Measurements from ENCODE around the gene PSEN2.
"Not testable (repeated sequence)": the region's sequence is repeated elsewhere in the genome, so short reads cannot be mapped to it uniquely, and the experiment has no call there.

Gene PSEN2

DNA sequence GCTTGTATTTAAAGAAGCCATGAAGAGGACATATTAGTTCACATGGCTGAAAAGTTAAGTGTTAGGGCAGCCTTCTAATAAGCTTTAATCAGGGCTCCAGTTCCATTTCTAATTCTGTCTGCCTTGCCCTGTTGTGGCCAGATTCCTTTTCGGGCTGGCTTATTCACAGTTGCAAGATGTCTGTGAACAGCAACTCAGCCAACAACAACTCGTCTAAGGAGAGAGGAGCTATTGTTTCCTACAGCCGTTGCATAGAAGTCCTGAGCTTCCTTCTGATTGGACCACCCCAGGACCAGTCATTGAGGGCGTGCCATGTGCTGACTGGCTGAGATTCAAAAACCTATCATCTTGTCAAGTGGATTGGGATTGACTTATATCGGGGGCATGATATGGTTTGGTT, 51.1 kb downstream of the PSEN2 start:
- no peak for DNase-seq

DNA sequence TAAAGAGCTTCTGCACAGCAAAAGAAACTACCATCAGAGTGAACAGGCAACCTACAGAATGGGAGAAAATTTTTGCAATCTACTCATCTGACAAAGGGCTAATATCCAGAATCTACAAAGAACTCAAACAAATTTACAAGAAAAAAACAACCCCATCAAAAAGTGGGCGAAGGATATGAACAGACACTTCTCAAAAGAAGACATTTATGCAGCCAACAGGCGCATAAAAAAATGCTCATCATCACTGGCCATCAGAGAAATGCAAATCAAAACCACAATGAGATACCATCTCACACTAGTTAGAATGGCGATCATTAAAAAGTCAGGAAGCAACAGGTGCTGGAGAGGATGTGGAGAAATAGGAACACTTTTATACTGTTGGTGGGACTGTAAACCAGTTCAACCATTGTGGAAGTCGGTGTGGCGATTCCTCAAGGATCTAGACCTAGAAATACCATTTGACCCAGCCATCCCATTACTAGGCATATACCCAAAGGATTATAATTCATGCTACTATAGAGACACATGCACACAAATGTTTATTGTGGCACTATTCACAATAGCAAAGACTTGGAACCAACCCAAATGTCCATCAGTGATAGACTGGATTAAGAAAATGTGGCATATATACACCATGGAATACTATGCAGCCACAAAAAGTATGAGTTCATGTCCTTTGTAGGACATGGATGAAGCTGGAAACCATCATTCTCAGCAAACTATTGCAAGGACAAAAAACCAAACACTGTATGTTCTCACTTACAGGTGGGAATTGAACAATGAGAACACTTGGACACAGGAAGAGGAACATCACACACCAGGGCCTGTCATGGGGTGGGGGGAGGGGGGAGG, 59.1 kb downstream of the PSEN2 start:
- not testable (repeated sequence) for DNase-seq

DNA sequence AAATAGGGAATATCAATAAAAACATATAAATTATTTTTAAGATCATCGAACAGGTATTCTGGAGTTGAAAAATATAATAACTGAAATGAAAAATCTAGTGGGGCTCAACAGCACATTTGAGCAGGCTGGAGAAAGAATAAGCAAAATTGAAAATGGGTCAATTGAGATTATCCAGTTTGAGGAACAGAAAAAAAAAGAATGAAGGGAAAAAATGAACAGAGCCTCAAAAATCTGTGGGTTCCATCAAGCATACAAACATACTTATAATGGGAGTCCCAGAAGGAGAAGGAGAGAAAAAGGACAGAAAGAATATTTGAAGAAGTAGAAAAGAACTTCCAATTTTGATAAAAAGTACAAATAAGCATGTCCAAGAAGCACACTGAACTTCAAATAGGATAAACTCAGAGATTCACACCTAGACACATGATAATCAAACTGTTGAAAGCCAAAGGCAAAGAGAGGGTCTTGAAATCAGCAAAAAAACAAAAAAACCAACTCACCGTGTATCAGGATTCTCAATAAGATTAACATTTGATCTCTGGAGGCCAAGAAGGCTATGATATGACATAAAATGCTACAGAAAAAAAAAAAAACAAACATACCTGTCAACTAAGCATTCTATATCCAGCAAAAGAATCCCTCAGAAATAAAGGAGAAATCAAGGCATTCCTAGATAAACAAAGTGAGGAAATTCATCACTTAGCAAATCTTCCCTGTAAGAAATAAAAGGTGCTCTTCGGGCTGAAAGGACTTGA, 64.2 kb downstream of the PSEN2 start:
- DNase-seq = no peak

DNA sequence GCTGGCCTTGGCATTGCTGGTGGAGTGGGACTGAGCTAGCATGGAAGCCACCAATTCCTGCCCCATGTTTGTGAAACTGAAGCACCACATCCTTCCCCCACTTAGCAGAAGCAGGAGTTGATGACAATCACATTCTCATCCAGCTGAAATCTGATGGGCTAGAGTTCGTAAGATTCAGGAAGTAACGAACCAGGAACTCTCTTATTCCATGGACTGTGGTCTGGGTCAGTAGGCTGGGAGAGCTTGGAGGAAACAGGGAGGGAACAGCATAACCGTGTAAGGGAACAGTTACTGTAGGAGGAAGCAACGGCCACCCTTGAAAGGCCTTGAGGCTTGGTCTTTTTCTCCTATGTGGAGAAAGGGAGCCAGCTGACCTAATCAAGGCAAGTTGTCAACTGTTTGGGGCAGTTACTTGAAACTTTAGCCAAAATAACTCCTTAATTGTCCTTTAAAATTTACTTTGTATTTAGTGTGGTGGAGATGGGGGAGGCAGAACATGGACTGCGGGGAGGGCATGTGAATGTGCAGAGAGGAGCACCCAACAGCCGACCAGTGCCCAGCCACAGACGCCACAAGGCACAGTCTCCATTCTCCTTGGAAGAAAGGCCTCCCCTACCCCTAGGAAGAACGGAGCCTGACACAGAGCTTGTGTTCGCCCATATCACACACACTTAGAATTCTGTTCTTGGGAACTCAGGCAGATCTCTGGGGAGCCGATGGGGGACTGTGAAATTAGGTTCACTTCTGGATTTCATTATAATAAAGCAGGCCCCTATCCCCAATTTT, 67.7 kb downstream of the PSEN2 start:
- no peak for DNase-seq

DNA sequence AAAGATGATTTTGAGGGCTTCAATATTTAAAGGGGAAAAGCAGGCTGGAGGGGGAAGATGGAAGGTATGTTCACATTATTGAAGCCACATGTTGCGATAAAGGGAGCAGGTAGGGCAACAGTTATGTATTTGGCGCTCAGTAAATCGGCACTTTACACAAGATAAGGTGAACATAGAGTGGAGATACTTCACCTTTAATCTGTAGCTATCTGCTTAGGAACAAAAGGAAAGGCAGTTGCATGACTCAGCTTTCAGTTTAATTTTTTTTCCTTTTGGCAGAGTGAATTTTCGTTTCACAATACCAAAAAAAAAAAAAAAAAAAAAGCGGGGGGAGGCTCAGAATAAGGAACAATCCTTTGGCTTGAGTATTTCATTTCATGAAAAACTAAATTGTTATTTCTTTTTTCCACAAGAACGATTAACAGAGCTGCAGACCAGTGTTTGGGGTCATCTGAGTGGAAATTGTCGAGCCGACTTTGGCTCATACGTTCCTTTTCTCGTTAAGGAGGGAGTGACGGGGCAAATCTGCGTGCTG, 68.6 kb downstream of the PSEN2 start:
- DNase-seq = peak; percentile 46

DNA sequence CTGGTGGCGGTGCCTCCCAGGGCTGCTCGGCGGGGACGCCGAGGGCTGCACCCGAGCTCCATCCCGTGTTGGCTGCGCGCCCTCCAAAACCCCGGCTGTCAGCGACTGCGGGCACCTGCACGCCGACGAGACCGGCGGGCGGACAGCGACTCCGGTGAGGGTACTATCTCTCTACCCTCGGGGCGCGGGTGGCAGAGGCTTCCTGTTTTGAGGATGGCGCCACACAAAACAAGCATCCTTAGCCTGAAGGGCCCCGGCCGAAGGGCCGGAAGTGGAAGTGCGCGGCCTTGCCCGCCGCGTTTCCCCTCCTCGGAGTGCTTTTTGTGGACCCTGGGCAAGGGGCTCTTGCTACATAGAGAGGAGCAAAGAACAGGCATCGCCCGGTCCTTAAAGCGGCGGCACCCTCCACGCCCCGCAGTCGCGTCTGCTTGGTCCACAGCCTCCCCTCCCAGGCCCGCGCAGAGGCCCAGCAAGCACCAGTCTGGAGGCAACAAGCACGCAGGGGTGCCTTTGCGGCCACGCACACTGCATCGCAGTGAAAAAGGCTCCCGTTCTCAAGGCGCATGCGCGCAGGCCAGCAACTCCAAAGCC, 69.1 kb downstream of the PSEN2 start:
- peak; percentile 53 for DNase-seq

DNA sequence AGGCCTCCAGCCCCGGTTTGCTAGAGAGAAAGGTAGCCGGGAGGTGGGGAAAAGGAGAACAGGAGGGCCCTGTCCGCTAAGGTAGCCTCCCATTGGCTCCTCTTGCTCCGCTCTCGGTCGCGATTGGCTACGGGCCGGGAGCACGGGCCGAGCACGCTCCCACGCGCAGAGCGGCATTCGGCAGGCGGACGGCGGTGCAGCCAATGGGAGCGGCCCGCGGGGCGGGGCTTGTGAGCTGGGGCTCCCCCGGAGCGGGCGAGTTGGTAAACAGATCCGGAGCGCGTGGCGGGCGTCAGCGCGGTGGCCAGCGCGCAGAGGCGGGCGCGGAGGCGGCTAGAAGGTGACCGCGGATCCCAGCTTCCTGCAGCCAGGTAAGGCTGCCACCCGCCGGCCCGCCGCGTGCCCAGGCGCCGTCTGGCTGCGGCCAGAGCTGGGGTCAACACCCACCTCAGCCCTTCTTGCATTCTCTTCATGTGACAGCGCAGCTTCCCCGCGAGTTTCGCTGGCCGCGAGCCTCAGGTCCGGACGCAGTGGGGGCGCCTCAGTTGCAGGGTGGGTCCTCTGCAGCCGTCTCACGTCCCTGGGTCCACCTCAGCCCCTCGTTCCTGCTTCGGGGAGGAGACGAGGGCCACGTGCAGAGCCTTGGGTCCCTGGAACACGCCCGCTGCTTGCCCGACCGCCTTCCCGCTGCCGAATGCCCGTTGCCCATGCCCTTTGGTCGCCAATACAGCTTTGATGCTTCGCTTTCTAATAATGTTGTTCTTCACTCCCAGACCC, 69.8 kb downstream of the PSEN2 start, which contains the start of gene COQ8A:
Gene COQ8A, plus strand, starts transcription at position 266 of the 777 bp plus-strand sequence. CDS start 21,092 bp downstream, outside the sequence.
- peak; percentile 99 for DNase-seq

DNA sequence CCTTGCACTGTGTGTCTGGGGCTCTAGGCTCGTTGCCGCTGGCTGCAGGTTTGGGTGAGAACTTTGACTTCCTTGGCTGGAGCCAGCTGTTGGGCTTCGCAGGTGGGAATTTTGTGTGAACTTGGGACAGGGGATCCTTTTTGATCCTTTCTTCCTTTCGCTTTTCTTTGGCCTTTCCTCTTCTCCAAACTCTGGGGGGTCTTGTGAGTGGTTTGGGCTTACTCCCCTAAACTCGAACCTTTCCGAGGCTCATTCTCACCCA, 70.3 kb downstream of the PSEN2 start:
- DNase-seq = no peak

DNA sequence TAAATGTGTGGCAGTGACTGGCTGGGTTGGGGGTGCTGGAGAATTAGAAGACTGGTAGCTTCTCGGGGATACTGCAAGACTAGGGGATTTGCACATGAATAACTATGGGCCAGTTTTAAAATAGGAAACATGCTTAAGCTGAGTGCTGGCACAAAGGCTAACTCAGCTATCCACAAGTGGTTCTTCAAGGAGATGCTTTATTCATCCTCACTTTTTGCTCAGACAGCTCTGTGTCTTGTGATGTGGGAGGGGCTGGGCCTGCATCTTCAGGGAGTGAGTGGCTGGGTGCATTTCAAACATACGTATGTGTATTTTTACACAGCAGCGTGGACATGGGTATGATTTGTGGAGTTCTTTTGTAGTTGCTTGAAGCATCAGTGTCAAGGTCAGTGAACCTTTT, 72.0 kb downstream of the PSEN2 start:
- no peak for DNase-seq

DNA sequence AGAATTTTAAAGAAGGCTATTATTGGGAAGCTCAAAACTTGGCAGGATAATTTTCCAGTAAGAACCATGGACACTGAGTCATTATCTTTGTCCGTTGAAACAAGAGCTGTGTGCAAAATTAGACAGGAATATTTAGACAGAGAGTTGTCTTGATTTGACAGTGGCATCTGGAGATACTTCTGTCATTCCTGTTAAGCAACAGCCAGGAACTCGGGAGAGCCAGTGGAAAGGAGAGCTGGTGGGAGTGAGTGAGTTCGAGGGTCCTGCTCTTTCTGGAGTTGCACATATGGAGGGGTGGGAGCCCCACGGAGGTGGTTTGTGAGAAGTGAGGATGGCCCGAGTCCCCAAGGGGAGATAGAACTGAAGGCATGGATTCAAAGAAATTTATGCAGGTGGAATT, 72.7 kb downstream of the PSEN2 start:
- DNase-seq = no peak

DNA sequence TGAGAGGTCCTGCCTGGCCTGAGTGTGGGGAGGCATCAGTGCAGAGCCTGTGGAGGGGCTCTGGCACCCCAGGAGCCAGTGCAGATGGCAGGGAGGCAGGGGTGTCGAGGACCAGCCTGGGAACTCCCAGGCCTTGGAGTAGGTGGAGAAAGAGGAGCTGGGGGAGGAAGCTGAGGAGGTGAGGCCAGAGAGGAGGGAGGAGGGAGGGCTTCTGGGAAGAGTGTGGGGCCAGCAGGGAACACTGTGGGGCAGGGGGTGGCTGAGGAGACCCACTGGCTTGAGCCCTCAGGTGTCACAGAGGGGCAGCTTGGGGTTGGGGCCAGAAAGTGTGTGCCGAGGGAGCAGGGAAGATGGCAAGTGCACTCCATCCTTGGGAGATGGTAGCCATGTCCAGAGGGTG, 73.5 kb downstream of the PSEN2 start:
- DNase-seq = no peak

DNA sequence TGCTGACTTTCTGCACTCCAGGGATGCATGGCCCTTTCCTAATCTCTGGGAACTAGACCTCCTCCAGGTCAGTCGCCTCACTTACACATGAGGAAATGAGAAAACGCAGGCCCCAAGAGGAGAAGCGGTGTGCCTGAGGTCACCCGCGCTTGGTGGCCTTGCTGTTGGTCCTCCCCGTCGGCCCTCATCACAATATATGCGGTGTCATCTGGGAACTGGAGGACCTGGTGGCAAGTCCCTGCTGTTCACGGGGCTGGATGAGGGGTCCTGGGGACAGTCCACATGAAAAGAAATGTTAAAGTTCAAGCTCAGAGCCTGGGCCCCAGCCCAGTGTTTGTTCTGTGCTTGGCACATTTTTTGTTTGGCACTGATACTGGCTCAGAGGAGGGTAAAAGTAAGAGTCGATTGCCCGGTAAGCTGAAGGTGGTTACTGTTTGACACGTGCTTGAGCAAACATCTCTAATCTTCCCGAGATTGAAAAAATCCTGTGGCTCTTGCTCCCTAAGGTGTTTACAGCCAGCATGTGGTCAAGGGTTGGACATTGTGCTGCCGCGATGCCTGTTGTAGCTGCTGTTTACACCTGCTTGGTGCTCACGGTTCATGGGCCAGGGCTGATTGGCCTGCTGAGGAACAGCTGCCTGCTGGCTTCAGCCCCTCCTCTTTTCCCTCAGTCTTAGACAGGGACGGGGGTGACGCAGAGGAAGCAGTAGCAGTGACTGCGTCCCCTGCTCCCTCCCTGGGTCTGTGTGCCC, 74.9 kb downstream of the PSEN2 start:
- no peak for DNase-seq

Data from fibroblast of skin of right biceps (primary cell).